OCI-LY7 (cell line): ENCODE measurements around the gene SLC16A10. TPM values are rescaled to one million over a fixed set of nuclear protein-coding genes. Genes with fewer than 3 reads are reported as not detected.
"Not testable (repeated sequence)": the region's sequence is repeated elsewhere in the genome, so short reads cannot be mapped to it uniquely, and the experiment has no call there.

Experiments
- BruUV-seq: library from RNA; stranded (reverse); fragments of 400-500 nt; replicated peaks from 2 replicates; lab custom pipeline; 2021; lab: Mats Ljungman, UMichigan
- CTCF ChIA-PET: fragments of 300-600 bp; sonication (Branson Sonifier 250); formaldehyde crosslinking; loops from one replicate; lab custom pipeline; 2022; ENCODE audit warnings: antibody characterized with exemption; ENCODE audit not compliant: unreplicated experiment; lab: Charles Lee
- POLR2A ChIA-PET: fragments of 300-600 bp; sonication (Branson Sonifier 250); formaldehyde crosslinking; loops from one replicate; lab custom pipeline; 2022; ENCODE audit warnings: antibody characterized with exemption; lab: Charles Lee
- DNase-seq: peaks from one replicate; pipeline ENCODE4 v3.0.0-alpha.2; 2015; ENCODE audit warnings: low spot score
- H2AFZ ChIP-seq: fragments of 200-600 bp; sonication (generic), shearing (Covaris generic); 2 replicates; pipeline ENCODE4 v1.6.1; 2014; ENCODE audit warnings: mild to moderate bottlenecking, antibody characterized with exemption, low read length, moderate library complexity
- H3K27ac ChIP-seq: fragments of 200-600 bp; sonication (generic); 2 replicates; pipeline ENCODE4 v1.5.1; 2014; ENCODE audit warnings: mixed run types, low read depth, mild to moderate bottlenecking, moderate library complexity, low read length, inconsistent platforms; ENCODE audit not compliant: poor library complexity, severe bottlenecking
- H3K36me3 ChIP-seq: fragments of 200-600 bp; sonication (generic); 2 replicates; pipeline ENCODE4 v1.6.1; 2014; ENCODE audit warnings: mild to moderate bottlenecking, antibody characterized with exemption, low read length, moderate library complexity, mixed read lengths; ENCODE audit not compliant: insufficient read depth
- H3K4me1 ChIP-seq: fragments of 200-600 bp; sonication (generic); 2 replicates; pipeline ENCODE4 v1.5.1; 2014; ENCODE audit warnings: mild to moderate bottlenecking, low read length; ENCODE audit not compliant: insufficient read depth, poor library complexity, severe bottlenecking
- H3K4me2 ChIP-seq: fragments of 200-600 bp; sonication (generic); 2 replicates; pipeline ENCODE4 v1.6.1; 2014; ENCODE audit warnings: mild to moderate bottlenecking, low read length
- H3K4me3 ChIP-seq: fragments of 200-600 bp; sonication (generic); 2 replicates; pipeline ENCODE4 v1.5.1; 2014; ENCODE audit warnings: mild to moderate bottlenecking, low read depth, low read length; ENCODE audit not compliant: poor library complexity, severe bottlenecking
- H3K79me2 ChIP-seq: fragments of 200-600 bp; sonication (generic); 2 replicates; pipeline ENCODE4 v1.6.1; 2016; ENCODE audit warnings: low read depth, mild to moderate bottlenecking, low read length, moderate library complexity, mixed read lengths; ENCODE audit not compliant: insufficient read depth
- H3K9me2 ChIP-seq: fragments of 200-600 bp; sonication (generic); 2 replicates; pipeline ENCODE4 v1.6.1; 2016; ENCODE audit warnings: mild to moderate bottlenecking, low read length, mixed read lengths; ENCODE audit not compliant: insufficient read depth
- H3K9me3 ChIP-seq: fragments of 200-600 bp; sonication (generic); 2 replicates; pipeline ENCODE4 v1.6.1; 2014; ENCODE audit warnings: mild to moderate bottlenecking, mixed run types, low read length, mixed read lengths
- H4K20me1 ChIP-seq: fragments of 200-600 bp; sonication (generic); 2 replicates; pipeline ENCODE4 v1.6.1; 2014; ENCODE audit warnings: mild to moderate bottlenecking, antibody characterized with exemption, low read length, moderate library complexity, mixed read lengths; ENCODE audit not compliant: insufficient read depth
- CTCF ChIP-seq: fragments of 200-600 bp; sonication (generic); conservative IDR thresholded peaks from 2 replicates; pipeline ENCODE4 v1.5.1; 2014; ENCODE audit warnings: mild to moderate bottlenecking, antibody characterized with exemption, low read length, moderate library complexity, mixed read lengths
- EZH2phosphoT487 ChIP-seq: fragments of 200-600 bp; sonication (generic); IDR thresholded peaks from 2 replicates; pipeline ENCODE4 v1.6.1; 2018; ENCODE audit warnings: low read depth, borderline replicate concordance, mild to moderate bottlenecking, mixed run types, antibody characterized with exemption, low read length, moderate library complexity, mixed read lengths
- intact Hi-C: fragments of 100-400 bp; cut with micrococcal nuclease; formaldehyde crosslinking; loops from one replicate; pipeline ENCODE4 v1.10.0; 2022; ENCODE audit not compliant: unreplicated experiment
- total RNA-seq, 2 experiments: library from RNA; depleted of rRNA in 1 of 2; stranded (reverse); fragments of >200 nt in 1 of 2; shearing (Covaris generic) in 1 of 2; gene quantifications; 2 replicates each; pipeline ENCODE4 v1.2.3, GENCODE V29; 2014 to 2022

Gene SLC16A10
- total RNA-seq, 2 experiments from 2014 or later: not detected

- H3K4me2 ChIP-seq, H4K20me1 ChIP-seq, H2AFZ ChIP-seq, POLR2A ChIA-PET, H3K79me2 ChIP-seq, H3K9me3 ChIP-seq, H3K4me3 ChIP-seq, H3K36me3 ChIP-seq, DNase-seq, H3K4me1 ChIP-seq, H3K9me2 ChIP-seq, intact Hi-C loops, CTCF ChIA-PET, BruUV-seq, H3K27ac ChIP-seq: not testable (repeated sequence)
Measured at GRCh38 chr6:111132669-111133068, 45.4 kb downstream of the SLC16A10 start.

GRCh38 chr6:111134236-111134869, 47.0 kb downstream of the SLC16A10 start:
- H3K79me2 ChIP-seq, H3K27ac ChIP-seq, H2AFZ ChIP-seq, H3K4me2 ChIP-seq, H3K36me3 ChIP-seq, H4K20me1 ChIP-seq, H3K9me2 ChIP-seq, BruUV-seq, H3K4me3 ChIP-seq, intact Hi-C loops, H3K9me3 ChIP-seq, POLR2A ChIA-PET, DNase-seq, H3K4me1 ChIP-seq, CTCF ChIA-PET: not testable (repeated sequence)

GRCh38 chr6:111137489-111138093, 50.3 kb downstream of the SLC16A10 start:
- H4K20me1 ChIP-seq, intact Hi-C loops, H3K9me3 ChIP-seq, H3K4me1 ChIP-seq, BruUV-seq, H3K36me3 ChIP-seq, H3K4me3 ChIP-seq, CTCF ChIA-PET, H2AFZ ChIP-seq, H3K9me2 ChIP-seq, H3K4me2 ChIP-seq, H3K27ac ChIP-seq, H3K79me2 ChIP-seq, DNase-seq: not testable (repeated sequence)
- POLR2A ChIA-PET: interaction anchor here (0.6 to 1.2 kb wide), 3 partner anchors 11 to 1003 kb away, joined by 3 read pairs; no protein-coding TSS in a partner anchor

GRCh38 chr6:111147440-111147839, 60.1 kb downstream of the SLC16A10 start:
- CTCF ChIA-PET: no interaction called here
- H3K27ac ChIP-seq: no peak overlapping the region
- no peak overlapping the region for H2AFZ ChIP-seq
- H4K20me1 ChIP-seq: no peaks in the 10 kb centered on the region
- no peaks in the 10 kb centered on the region for H3K4me1 ChIP-seq
- TF ChIP-seq CTCF (no peak), EZH2phosphoT487 (no peak)
- no peak overlapping the region for H3K4me3 ChIP-seq
- no peaks in the 10 kb centered on the region for H3K36me3 ChIP-seq
- POLR2A ChIA-PET: no interaction called here
- H3K9me3 ChIP-seq: no peaks in the 10 kb centered on the region; the same call in 1 of the 2 replicates
- BruUV-seq: no TSS peak
- intact Hi-C loops: no loop called here
- H3K9me2 ChIP-seq: no peaks in the 10 kb centered on the region
- H3K4me2 ChIP-seq: no peak overlapping the region
- H3K79me2 ChIP-seq: no peaks in the 10 kb centered on the region
- DNase-seq: no peak
